HG03064 (cell line): ENCODE data around the gene ALDH3B2.
A peak's percentile ranks its signal among the peaks of the same experiment; 100 is the strongest.

Experiments used
- ATAC-seq: cut with Tn5 transposase; IDR thresholded peaks from one replicate; pipeline ENCODE4 v1.9.1; 2021; ENCODE audit warnings: low read depth; ENCODE audit not compliant: unreplicated experiment

Gene ALDH3B2

DNA sequence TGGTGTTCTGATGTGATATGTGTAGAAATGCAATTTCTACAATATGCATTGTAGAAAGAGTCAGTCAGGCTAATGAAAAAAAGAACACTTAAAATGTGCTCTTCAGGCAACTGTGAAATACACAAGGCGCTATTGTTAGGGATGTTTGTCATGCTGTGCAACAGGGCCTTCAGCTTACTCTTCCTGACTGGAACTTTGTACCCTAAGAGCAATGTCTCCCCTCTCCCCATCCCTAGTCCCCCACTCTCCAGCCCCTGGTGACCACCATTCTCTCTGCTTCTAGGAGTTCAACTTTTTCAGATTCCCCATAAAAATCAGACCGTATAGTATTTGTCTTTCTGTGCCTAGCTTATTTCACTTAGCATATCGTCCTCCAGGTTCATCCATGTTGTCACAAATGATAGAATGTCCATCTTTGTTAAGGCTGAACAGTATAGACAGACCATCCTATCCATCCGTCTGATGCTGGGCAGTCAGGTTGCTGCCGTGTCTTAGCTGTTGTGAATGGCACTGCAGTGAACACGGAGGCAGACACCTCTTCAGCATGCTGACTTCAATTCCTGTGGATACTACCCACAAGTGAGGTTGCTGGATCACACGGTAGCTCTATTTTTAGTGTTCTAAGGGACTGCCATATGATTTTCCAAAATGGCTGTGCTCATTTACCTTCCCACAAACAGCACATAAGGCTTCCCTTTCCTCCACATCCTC, 57.0 kb downstream of the ALDH3B2 start:
- no peak for ATAC-seq

DNA sequence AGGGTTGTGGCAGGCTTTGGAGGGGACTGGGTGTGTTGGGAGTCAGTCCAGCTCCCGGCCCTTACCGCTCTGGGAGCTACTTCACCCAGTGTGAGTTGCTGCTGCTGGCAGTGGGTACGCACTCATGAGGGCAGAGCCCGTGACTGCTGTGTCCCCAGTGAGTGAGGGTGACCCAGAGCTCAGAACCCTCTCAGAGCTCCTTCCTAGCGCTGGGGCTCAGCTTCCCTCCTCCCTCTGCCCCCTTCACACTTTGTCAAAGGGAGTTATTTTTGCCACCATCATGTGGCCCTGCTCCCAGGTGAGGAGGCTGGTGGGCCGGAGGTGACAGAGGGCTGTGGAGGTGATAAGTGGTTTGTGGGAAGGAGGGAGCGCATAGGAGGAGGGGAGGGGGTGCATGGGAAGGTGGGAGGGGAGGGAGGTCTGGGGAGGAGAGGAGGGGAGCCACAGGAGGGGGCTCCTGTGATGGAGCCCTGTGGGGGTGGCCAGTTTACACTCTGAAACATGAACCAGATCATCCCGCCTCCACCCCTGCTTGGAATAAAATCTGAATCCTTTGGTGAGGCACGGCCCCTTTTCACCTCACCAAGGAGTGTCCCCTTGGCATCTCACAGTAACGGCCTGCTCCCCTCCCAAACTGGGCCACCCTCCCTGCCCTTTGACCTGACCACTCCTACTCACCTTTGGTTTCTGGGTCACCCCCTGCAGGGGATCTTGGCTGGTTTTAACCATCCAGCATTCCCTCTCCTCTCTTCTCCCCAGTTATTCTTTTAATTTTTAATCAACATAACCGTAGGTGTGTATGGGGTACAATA, 57.8 kb downstream of the ALDH3B2 start:
- ATAC-seq = no peak

DNA sequence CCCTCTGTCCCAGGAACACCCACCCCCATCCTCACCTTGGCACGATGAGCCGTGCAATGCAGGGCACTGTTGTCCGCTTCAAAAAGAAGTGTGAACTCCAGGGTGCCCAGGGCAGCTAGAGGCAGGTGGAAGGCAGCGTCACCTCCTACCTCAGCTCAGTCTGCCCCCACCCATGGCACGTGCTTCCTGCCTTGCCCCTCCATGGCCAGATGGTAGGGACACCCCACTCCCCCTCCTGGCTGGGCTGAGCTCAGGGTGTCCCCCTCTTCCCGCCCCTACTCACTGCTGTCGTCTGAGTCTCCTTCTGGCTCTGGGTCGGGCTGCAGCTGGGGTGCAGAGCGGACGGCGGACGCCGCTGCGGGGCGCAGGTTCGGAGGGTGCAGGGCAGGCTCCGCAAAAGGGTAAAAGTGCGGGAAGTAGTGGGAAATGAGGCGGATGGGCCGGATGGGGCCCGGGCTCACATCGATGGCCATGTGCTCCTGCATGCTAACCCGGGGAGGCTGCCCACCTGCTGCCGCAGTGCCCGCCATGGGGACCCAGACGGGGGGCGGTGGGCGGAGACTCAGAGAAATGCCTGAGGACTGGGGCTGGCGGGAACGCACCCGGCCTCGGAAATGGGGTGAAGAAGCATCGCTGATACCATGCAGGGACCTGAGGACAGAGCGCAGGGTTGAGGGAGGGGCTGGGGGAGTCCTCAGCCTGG, 58.5 kb downstream of the ALDH3B2 start:
- ATAC-seq = no peak

DNA sequence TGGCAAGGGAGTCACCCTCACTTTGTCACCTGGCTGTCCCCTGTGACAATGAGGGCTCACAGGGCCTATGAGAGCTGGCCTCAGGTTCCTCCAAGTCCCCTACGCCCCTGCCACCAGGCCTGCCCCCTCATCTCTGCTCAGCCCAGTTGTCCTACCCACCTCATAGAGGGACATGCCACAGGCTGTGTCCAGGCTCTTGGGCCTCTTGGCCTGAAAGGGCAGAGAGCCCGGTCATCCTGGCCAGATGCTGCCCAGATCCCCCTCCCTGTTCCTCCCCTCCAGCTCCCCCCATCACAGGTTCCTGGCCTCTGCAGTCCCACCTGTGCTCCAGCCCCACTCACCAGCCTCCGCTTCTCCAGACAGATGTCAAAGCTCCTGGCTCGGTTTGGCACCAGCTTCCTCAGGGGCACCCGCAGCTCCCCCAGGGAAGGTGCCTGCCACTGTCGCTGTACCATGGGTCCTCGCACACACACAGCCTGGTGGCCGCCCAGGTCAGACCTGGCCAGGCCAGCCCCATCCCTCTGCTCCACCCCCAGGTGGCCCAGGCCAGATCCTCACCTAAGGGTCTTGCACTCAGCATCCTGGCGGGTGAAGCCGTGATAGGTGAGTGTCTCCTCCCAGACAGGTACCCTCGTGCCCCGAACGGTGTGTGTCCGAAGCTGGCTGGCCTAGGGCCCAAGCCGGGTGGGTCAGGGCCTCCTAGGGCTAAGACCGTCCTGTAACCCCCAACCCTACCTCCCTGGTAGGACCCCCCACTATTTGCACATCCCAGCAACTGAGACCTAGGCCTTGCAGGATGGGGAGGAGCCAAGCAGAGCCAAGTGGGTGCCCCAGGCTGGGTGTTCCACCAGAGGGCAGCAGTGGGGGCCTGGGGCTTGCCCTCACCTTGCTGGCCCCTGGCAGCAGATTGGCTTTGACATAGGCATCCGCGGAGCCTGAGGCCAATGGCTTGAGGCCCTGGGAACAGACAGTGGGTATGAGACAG, 59.4 kb downstream of the ALDH3B2 start:
- ATAC-seq = no peak

DNA sequence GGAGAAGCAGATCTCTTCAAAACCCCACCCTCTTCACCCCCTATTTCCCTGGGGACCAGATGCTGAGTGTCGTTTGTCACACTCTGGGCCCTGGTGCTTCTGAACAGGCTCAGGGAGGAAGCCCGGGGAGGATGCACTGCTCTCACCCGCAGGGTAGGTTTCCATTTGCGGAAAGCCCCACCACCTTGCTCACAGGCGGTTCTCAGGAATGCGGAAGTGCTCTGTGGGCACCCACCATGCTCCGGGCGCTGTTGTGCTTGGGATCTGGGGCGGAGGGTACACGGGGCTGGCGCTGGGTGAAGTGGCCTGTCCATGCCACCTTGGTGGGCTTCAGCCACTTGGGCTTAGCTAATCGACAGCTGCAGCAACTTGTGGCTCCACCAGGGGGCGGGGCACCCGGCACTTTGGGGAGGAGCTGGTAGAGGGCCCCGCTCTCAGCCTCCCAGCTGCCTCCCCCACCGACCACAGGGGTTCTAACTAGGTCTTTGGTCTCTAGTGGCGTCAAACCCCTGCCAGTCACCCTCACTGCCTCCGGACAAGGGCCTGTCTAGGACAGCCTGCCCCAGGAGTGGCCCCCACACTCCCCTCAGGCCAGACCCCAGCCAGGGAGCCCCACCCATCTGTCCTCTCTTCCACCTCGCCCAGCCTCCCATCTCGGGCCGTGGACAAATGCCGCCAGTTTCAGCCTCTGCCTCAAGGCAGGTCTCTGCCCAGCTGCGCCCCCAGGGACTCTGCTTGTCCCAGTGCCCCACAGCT, 60.3 kb downstream of the ALDH3B2 start:
- ATAC-seq = peak; percentile 57

DNA sequence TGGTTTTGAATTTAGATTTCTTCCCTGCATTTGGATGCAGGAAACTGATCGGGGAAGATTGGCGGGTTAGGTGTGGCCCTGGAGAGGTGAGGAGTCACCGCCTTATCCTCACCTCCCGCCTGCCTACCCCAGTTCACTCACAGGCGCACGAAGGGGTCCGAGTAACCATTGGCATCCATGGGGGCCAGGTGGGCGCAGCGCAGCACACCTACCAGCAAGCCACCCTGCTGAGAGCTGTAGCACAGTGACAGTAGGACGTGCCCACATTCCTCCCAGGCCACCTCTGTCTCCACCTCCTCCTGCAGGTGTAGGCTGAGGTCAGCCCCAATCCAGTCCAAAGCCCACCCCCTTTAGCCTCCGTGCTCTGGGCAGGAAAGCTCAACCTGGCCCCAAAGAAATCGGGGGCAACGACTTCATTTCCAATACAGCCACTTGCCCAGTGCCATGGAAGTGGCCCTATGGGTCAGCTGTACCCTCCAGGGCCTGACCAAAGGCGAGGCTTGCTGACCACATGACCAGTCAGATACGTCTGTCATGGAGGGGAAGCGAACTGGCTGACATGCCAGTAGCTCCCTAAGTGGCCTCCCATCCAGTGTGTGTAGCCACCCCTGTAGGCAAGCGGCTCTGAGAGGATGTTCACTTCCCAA, 61.0 kb downstream of the ALDH3B2 start:
- no peak for ATAC-seq

DNA sequence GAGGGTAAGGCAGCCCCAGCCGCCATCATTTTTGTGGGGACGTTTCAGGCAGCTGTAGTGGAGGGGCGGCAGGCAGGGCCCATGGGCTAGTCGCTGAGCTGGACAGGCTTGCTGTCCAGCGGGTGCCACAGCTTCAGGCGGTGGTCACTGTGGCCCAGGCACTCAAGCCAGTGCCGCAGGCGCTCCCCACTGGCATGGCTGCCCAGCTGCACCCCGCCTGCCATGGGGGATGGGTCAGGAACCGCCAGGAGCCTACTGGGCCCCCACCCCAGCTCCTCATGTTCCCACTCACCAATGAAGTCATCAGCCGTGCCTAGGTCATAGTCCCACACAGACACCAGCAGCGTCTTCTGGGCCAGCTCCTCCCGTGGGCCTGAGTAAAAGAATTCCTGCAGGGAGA, 61.7 kb downstream of the ALDH3B2 start:
- no peak for ATAC-seq
